Activated naive CD4-positive, alpha-beta T cell (primary cell): ENCODE results near the gene ELOA.
"Not testable (repeated sequence)": the region's sequence is repeated elsewhere in the genome, so short reads cannot be mapped to it uniquely, and the experiment has no call there.

ENCODE experiments used
- DNase-seq, 4 experiments: peaks; one replicate each; lab custom pipeline; 2025; lab: John Stamatoyannopoulos, UW

Gene ELOA

DNA sequence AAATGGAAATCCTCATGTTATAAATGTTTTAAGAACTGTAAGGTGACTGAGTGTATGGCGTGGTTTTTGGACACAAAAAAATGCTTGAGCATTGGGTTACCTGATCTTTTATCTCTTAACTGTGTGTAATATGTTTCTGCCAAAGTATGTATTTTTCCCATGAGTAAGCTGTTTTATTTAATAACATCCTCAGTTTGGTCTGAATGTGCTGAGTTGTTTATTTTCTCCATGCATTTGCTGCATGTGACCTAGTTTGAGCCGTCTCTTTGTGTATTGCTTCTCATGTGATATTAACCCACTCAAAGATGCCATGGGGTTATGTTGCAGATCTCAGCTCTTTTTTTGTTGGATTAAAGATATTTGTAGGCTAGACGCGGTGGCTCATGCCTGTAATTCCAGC lies 41.6 kb downstream of the ELOA start:
- DNase-seq, result no peak

DNA sequence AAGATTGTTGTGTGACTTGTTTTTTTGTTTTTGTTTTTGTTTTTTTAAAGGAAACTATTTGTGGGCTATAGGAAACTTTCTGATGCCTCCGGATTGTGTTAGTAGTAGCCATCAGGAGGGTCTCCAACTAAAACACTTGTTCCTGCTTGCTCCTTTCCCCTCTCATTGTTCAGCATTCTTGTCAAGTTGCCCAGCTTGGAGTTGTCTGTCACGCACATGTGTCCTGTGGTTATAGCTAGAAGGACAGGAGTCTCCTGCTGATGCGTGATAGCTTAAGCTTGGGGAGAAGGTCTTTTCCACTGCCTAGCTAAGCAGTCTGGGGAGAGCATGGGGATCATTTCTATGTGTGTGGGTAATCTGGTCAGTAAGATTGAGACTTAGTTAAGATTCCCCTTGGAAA lies 44.4 kb downstream of the ELOA start:
- DNase-seq, result no peak

DNA sequence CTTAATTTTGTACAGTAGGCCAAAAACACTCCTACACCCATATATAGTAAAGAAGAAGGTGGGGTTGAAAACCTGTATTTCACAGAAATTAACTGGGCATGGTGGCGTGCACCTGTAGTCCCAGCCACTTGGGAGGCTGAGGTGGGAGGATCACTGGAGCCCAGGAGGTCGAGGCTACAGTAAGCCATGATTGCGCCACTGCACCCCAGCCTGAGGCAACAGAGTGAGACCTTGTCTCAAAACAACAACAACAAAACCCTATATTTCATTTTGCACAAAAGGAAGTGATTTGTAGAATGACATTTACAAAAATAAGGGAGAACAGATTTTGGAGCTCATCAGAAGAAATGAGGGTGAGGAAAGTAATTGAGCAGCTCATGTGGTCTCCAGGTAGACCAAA lies 45.4 kb downstream of the ELOA start:
- DNase-seq, result no peak

DNA sequence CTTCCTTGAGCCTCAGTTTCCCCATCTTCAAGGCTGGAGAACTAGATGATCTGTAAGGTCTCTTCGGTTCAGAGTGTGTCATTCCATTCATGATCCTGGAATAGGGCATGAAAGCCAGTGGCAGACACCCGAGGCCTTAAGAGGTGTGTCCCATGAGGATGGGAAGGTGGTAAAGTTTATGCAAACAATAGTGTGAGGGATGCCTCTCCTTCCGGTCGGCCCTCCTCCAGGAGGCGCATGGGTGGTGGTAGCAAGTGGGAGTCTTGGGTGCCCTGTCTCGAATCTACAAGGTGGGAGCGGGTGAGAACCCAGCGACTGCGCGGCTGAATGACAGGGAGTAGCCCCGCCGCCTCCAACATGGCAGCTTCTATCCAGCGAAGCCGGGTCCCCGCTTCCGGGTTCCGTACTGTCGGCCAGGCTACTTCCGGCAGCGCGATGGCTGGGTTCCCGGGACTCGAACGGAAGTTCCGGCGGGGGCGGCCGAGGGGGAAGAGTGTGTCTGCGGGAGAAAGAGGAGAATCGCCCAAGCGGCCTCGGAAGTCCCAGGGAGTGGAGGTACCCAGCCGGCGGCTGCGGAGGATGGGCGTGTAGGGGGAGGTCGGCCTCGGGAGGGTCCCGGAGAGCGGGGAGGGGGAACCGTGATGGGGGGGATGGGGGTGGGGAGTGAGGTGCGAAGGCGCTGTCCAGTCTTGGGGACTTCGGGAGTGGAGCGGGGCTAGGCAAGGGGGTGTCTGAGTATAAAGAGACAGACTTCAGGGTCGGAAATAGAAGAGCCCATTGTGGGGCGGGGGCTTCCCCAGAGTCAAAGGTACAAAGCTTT lies 47.6 kb downstream of the ELOA start, which contains the start of gene LYPLA2:
Gene LYPLA2 (plus strand): TSS at position 450 of the 820 bp plus-strand sequence. CDS start 1,538 bp downstream, outside the sequence.
- DNase-seq, result peak; percentile 57 to 71 (median 68)

DNA sequence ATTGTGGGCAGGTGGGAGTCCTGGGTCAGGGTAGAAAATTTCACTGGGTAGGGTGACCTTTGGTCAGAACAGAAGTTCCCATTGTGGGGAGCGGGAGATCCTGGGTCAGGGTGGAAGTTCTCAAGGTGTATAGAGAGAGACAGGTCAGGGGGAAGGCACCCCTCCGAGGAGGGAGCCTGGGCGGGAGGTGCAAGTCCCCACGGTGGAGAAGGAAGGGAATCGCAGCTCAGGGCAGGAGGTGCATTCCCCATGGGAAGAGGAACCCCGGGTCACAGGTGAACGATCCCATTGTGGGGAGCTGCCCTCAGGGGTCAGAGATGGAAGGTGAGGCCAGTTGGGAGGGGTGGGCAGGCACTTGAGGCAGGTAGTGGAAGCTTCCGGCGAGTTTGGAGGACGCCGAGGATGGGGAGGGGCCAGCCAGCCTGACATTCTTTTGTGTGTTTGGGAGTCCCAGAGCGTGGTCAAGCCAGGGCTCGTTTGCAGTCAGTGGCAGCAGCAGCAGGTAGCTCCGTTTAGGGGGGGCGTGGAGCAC lies 48.3 kb downstream of the ELOA start:
- DNase-seq, result no peak

DNA sequence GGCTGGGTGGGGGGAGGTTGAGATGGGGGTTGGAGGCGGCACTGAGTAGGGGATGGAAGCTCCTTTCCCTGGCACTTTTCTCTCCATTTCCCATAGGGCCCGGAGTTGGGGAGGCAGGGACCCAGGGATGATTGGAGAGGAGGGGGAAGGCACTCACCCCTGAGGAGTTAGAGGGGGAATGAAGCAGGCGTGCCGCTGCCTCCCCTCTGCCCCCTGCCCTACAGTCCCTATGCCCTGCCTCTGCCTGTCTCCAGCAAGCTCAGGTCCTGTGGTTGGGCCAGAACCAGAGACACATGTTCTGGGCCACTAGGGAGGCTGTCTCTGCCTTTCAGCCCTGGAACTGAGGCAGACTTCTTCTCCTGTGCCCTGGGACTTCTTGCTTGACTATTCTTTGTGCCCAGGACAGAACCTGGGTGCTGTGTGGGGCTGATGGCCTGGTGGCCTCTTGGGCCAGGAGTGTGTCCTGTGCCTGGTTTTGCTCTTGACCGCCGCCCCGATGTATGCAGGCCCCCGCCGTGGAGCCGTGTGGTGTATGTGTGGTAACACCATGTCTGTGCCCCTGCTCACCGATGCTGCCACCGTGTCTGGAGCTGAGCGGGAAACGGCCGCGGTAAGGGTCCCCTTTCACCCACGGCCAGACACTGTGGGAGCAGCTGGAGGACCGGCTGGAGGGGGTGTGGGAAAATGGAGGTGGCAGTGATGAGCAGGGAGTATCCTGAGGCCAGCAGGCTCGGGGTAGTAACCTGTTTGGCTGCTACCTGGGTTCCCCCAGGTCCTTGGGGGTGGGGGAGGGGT lies 49.1 kb downstream of the ELOA start:
- DNase-seq, result no peak

DNA sequence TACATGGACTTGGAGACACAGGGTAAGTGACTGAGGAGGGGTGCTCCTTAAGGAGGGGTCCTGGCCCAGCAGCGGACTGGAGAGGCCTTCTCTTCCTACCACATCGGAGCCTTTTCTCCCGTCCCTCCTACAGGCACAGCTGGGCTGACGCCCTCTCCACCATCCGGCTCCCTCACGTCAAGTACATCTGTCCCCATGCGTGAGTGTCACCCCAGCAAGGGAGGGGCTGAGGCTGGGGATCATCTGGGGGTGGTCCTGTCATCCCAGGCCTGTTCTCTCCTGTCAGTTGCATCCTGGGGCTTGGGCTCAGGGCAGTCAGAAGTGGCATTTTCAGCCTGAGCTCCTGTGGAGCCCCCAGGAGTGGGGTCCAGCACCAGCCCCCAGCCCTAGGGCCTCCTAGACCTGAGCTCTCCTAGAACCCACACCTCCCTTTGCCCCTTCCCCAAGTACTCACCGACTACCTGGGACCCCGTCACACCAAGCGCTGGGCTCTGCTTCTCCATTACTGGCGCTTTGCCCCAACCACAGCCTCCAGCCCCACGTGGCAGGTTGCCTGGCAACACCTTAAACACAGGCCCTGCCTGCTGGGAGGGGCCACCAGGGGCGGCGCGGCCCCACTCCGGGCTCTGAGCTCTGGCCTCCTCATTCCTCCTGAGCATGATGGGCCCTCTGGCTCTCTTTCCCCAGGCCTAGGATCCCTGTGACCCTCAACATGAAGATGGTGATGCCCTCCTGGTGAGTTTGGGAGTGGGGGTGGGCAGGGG lies 49.9 kb downstream of the ELOA start:
- no peak for DNase-seq

DNA sequence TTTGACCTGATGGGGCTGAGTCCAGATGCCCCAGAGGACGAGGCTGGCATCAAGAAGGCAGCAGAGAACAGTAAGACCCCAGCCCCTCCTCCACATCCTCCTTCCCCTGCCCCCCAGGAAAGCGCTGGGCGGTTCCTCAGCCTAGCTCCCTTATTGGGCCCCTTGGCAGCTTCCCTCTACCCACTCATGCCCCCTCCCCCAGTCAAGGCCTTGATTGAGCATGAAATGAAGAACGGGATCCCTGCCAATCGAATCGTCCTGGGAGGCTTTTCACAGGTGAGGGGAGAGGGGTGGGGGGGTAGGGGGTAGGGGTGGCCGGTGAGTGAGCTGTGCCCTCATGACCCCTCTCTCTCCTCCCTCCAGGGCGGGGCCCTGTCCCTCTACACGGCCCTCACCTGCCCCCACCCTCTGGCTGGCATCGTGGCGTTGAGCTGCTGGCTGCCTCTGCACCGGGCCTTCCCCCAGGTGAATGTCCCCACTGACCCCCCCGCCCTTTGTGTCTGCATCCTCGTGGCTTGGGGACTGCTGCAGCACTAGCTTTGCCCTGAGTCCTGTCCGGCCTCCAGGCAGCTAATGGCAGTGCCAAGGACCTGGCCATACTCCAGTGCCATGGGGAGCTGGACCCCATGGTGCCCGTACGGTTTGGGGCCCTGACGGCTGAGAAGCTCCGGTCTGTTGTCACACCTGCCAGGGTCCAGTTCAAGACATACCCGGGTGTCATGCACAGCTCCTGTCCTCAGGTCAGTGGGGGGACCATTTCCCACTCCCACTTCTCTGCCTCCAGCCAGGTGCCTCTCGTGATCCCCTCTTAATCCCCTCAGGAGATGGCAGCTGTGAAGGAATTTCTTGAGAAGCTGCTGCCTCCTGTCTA lies 50.8 kb downstream of the ELOA start:
- no peak for DNase-seq

DNA sequence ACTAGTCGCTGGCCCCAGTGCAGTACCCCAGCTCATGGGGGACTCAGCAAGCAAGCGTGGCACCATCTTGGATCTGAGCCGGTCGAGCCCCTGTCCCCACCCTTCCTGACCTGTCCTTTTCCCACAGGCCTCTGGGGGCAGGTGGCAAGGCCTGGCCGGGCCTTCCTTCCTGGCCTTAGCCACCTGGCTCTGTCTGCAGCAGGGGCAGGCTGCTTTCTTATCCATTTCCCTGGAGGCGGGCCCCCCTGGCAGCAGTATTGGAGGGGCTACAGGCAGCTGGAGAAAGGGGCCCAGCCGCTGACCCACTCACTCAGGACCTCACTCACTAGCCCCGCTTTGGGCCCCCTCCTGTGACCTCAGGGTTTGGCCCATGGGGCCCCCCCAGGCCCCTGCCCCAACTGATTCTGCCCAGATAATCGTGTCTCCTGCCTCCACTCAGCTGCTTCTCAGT lies 51.5 kb downstream of the ELOA start:
- DNase-seq, result not testable (repeated sequence)

DNA sequence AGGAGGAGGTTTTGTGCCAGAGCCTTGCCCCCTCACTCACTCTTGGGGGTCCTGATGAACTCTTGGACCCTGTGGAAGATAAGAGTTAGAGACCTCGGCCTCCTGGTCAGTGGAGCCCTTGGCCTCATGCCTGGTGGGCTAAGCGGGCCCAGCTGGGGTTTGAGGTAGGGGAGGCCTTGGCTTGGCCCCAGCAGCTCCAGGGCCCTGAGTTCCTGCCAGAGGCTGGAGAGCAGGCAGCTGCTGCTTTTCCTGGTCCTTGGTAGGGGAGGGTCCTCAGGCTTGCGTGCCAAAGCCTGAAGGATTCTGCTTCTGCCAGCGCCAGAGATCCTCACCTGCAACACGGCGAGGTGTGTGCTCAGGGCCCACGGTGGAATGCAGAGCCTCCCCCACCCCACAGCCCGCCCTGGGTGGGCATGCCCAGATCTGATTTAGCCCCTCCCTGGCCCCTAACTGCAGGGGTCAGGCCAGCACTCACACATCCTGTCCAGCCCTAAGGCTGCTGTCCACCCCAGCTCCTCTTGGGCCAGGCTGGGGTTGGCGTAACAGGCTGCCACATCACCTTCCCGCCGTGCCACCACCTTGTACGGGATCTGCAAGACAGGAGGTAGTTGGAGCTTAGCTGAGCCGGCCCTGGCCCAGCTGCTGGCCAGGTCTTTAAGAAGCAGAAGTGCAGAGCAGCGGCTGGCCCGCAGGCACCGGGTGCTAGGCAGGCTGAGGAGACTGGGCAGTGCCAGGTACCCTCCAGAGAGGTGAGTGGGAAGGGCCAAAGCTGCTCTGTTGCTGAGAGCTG lies 52.6 kb downstream of the ELOA start:
- DNase-seq, result no peak

DNA sequence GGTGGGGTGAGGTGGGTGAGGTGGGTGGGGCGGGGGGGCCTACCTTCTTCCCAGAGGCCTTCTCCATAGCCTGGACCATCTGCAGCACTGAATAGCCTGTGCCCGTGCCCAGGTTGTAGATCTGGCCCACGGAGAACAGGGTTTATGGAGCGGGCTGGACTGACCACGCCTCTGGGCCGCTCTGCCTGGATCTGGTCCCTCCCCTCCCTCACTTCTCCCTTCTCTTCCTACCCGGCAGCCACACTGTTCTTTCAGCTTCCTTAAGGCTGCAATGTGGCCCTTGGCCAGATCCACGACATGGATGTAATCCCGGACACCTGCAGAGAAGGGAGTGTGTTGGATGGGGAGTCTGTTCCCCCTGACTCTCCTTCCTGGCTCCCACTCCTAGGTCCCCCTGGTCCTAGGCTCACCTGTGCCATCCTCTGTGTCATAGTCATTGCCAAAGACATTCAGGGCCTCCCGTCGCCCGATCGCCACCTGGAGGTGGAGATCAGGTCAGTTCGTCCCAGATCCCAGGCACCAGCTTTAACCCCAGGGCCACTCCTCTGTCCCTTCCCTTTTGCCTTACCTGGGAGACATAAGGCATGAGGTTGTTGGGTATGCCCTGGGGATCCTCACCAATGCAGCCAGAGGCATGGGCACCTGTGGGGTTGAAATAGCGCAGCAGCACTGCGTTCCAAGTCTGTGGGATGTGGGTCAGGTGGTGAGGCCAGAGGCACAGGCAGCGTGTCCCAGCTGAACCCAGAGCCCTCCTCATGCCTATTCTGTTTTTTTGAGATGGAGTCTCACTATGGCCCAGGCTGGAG lies 53.4 kb downstream of the ELOA start:
- DNase-seq, result no peak

DNA sequence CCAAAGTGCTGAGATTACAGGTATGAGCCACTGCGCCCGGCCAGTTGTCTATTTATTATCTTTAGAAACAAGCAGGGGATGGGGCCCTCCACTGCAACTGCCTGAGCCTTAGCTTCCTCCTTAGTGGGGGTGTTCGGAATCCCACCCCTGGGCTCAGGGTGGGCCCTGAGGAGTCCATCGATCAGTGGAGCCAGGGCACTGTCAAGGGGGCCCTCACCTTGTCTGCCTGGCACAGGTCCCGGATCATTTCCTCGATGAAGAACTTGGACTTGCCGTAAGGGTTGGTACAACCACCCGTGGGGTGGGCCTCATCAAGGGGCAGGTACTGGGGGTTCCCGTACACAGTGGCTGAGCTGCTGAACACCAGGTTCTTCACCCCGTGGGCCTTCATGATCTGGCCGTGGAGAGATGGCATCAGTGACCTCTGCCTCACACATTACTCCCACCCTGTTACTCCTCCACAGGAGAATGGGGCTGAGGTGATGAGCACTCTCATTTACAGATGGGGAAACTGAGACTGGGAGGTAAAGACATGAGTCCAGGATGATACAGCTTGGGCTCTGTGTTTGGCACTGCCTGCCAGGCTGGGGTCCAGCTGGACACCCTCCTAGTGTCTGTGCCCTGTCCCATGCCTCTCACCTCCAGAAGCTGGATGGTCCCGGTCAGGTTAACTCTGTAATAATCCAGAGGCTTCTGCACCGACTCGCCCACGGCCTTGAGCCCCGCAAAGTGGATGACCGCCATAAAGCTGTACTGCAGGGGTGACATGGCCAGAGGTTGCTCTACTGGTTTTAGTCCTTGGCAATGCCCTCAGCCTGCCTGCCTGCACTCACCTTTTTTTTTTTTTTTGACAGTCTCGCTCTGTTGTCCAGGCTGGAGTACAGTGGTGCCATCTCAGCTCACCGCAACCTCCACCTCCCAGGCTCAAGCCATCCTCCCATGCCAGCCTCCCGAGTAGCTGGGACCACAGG lies 54.5 kb downstream of the ELOA start:
- DNase-seq, result no peak

DNA sequence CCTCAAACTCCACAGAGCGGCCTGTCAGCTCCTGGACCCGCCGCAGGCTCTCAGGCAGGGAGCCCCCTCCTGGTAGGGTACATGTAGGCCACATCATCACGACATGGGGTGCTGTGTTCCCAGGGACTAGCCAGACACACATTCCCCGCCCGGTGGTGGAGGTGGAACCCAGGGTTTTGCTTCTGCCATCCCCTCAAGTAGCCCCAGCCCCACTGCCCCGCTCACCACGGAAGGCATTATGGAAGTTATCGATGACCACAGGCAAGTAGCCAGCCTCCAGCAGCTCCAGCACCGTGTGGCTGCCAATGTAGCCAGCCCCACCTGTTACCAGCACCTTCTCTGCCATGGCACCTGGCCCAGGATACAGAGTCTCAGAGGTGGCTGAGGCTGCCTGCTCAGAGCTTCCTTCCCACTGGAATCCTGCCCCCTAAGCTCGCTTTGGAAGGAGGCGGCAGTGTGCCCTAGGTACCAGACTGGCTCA lies 55.4 kb downstream of the ELOA start:
- DNase-seq, result no peak

DNA sequence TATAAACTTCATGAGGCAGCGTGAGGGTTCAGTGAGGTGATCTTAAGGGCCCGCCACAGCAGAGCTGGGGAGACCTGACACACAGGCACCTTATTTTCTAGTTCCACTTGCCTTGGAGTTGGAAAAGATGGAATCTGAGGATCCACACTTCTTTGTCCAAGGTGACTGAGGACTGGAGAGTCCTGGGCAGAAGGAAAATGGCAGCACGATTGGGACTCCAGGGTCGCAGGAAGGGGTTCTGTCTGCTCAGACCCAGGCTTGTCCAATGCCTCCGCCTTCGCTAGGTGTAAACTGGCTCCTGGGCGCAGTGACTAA lies 55.9 kb downstream of the ELOA start:
- no peak for DNase-seq

DNA sequence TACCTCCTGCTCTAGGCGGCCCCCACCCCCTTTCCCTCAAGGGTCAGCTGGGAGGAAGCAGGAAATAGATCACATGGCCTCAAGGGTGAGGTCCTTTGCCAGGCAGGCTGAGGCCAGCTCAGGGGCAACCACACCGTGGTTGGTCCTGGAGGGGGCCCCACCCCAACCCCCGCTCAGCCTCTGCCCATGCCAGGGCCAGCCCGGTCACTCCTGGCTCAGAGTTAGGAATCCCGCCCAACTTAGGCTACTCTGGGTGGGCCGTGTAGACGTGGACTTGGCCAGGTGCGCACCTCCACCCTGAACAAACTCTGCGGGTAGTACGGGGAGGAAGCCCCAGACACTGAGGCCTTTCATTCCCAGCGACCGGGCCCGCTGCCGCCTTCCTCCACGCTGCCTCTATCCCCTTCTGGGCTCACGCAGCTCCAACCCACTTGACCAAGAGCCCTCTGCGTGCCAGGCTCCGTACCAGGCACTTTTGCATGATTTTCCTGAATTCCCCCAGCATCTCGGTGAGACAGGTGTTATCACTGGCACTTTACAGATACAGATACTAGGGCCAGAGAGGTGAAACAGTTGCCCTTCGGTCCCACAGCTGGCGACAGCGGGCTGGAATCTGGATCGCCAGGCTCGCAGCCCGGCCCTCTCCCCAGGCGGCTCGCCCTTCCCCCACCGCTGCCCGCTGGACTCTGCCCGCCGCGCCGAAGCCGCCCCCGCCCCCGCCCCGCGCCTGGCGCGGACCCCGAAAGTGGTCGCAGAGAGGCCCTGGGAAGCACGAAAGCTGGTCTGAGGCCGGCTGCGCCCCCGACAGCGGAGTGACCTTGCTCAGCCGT lies 56.5 kb downstream of the ELOA start:
- DNase-seq, result no peak

DNA sequence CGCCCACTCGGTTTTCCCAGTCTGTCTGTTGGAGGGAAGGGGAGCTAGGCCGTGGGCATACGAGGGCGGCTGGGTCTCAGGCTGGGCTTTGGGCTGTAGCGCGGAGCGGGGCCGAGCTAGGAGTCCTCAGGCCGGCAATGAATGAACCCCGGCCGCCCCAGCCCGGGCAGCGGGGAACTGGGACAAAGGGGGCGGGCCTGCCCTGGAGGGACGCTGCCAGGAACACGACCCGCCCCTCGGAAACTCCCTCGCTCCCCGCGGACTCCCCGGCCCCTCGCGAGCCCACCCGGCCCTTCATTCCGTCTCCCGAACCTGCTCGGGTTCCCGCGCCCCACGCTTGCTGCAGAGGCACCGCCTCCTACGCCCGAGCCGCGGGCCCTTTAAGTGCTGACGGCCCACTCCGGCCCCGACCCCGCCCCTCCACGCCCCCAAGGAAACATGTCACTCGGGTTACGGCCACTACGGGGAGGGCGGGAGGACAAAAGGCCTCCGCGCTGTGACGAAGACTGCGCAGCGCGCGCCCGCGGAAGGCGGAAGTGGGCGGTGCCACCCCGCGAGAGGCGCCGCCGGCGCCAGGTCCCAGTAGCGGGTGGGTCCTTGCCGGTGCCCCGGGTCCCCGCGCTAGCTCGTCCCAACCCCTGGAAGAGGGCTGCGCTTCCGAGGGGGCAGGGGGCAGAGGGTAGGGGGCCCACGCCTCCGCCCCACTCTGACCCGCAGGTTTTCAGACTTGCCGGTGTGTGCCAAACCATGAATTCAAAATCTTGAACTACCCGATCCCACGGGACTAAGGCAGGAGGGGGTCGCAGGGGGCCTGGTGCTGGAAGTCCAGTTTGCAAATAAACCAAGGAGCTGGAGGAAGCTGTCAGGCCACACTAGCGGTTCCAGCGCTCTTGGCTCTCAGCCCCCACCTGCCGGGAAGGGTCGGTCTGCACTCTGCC lies 57.4 kb downstream of the ELOA start, which contains the start of gene GALE:
Gene GALE (minus strand): TSS at position 355 of the 938 bp plus-strand sequence. CDS start 1,747 bp downstream, outside the sequence.
- DNase-seq, result peak; percentile 89 to 96 (median 90)
